ENCODE results near the gene IQCE.

Gene IQCE

DNA sequence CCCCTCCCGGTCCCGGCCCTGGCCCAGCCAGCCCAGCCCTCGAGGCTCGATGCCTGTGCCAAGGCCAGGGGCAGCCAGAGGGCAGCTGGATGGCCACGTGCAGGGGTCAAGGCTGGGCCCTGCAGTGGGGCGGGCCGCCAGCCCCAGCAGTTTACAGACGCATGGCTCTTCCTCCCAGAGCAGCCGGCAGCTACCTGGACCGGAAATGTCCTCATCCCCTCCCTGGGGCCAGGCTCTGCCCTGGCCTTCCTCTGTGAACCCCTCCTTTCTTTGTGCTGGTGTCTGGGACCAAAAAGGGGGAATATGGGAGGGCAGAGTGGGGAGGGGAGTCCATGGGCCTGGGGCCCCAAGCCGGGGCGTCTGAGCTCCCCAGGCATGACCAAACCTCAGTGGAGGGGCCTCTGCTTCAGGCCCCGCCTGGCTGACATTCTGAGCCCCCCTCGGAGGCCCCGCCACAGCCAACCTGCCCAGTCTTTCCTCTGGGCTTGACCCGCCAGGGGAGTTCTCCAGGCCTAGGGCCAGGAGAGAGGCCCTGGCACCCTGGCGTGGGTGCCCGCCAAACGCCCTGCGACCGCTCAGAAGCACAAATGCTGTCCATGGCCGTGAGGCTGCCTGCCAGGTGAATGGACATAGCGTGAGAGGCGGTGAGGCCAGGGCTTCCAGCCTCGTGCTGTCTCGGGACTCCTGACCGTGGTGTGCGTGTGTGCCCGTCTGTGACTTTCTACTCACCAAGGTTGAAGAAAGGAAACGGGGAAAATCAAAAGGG, 104.5 kb downstream of the IQCE start:
- no peak for DNase-seq (ENCODE audit: low read depth)

DNA sequence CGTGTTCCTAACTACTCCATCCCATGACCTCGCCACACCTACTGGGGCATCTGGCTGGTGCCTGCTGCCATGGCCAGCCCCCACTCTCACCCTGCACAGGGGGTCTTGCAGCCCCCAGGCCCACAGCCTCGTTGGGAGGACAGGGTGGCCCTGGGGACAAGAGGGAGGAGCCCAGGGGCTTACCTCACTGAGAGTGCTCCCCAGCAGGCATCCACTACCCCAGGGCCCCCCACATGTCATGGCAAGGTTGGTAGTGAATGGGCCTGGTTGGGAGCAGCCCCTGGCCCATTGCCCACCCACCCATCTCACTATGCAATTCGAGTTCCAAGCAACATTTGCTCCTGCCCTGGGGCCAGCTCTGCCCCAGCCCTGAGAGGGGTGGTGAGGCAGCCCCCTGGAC, 105.2 kb downstream of the IQCE start:
- no peak for DNase-seq (ENCODE audit: low read depth)

Data from fibroblast of the conjunctiva (primary cell).